DOHH2 (cell line): ENCODE measurements around the gene NKPD1.

Experiments used
- EZH2phosphoT487 ChIP-seq: fragments of 200-600 bp; sonication (generic); IDR thresholded peaks from 2 replicates; pipeline ENCODE4 v1.6.1; 2017; ENCODE audit warnings: borderline replicate concordance, mild to moderate bottlenecking, antibody characterized with exemption, low read length, moderate library complexity, mixed read lengths
- TF ChIP-seq, protein P1 (sequence below): fragments of 200-600 bp; sonication (generic); IDR thresholded peaks from one replicate; pipeline ENCODE4 v1.5.1; 2014; ENCODE audit warnings: antibody characterized with exemption, mild to moderate bottlenecking, low read depth, low read length; ENCODE audit not compliant: poor library complexity, severe bottlenecking

DNA sequence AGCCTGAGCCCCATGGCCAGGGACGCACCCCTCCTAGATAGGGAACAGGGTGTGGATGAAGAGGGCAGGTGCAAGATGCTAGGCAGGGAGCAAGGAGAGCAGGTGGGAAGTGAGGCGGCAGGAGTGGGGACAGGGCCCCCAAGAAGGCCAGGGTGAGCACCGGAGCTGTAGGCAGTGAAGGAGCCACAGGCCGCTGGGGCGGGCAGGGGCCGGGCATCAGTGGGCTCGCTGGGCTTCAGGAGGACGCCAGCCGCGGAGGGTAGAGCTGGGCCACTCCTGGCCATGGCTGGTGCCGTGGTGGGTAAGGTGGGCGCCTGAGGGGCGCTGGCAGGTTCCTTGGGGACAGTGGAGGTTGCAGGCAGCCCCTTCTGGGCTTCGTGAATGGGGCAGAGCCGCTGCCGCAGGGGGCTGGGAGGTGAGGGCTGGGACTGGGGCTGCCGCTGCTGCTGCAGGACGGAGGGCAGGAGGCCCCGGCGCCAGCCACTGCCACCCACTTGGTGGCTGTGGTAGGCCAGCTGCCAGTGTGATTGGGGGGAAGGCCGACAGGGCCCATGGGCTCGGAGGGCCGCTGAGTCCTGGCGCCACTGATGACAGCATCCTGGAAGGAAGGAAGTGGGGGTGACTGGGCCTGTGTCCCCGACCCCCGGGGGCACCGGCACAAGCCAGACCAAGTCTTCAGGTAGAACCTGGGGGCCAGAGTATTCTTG, 2.1 kb downstream of the NKPD1 start:
- TF ChIP-seq, protein P1, sequence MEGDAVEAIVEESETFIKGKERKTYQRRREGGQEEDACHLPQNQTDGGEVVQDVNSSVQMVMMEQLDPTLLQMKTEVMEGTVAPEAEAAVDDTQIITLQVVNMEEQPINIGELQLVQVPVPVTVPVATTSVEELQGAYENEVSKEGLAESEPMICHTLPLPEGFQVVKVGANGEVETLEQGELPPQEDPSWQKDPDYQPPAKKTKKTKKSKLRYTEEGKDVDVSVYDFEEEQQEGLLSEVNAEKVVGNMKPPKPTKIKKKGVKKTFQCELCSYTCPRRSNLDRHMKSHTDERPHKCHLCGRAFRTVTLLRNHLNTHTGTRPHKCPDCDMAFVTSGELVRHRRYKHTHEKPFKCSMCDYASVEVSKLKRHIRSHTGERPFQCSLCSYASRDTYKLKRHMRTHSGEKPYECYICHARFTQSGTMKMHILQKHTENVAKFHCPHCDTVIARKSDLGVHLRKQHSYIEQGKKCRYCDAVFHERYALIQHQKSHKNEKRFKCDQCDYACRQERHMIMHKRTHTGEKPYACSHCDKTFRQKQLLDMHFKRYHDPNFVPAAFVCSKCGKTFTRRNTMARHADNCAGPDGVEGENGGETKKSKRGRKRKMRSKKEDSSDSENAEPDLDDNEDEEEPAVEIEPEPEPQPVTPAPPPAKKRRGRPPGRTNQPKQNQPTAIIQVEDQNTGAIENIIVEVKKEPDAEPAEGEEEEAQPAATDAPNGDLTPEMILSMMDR: no peak
- no peak for TF ChIP-seq EZH2phosphoT487
